Upper lobe of left lung (tissue), 6 donors: ENCODE measurements around the gene LYRM1. TPM values are rescaled to one million over a fixed set of nuclear protein-coding genes. Genes with fewer than 3 reads are reported as not detected.

Experiments used
- ATAC-seq, 2 donors: fragments of 200-7000 bp; cut with Tn5 transposase; one replicate each; pipeline ENCODE4 v1.9.1; 2022; ENCODE audit warnings: mild to moderate bottlenecking in 2 of 2, moderate library complexity in 2 of 2; ENCODE audit not compliant: low FRiP score in 2 of 2
- DNase-seq, 2 donors: peaks; one replicate each; pipeline ENCODE4 v3.0.0-alpha.2; 2019 to 2020
- H3K27ac ChIP-seq, 4 donors: fragments of 200-600 bp; sonication (generic); one replicate each; pipeline ENCODE4 v1.5.1; 2016 to 2019
- H3K27me3 ChIP-seq, 4 donors: fragments of 200-600 bp; sonication (generic); one replicate each; pipeline ENCODE4 v1.5.1; 2017 to 2019
- H3K36me3 ChIP-seq, 4 donors: fragments of 200-600 bp; sonication (generic); one replicate each; pipeline ENCODE4 v1.5.1; 2016 to 2019
- H3K4me1 ChIP-seq, 4 donors: fragments of 200-600 bp; sonication (generic); one replicate each; pipeline ENCODE4 v1.5.1; 2018 to 2019
- H3K4me3 ChIP-seq, 4 donors: fragments of 200-600 bp; sonication (generic); one replicate each; pipeline ENCODE4 v1.5.1; 2017 to 2019; ENCODE audit warnings: mild to moderate bottlenecking in 2 of 4, moderate library complexity in 1 of 4
- H3K9me3 ChIP-seq, 4 donors: fragments of 200-600 bp; sonication (generic); one replicate each; pipeline ENCODE4 v1.5.1; 2018 to 2019
- CTCF ChIP-seq, 6 experiments: fragments of 450-650 bp in 4 of 6; fragments of 200-600 bp in 2 of 6; sonication (generic) in 2 of 6; IDR thresholded peaks; one replicate each; pipeline ENCODE4 v1.5.1; 2016 to 2019; ENCODE audit warnings: antibody characterized with exemption in 6 of 6
- EP300 ChIP-seq, 4 donors: sonication (generic); formaldehyde crosslinking; IDR thresholded peaks; one replicate each; pipeline ENCODE4 v1.5.1; 2017; ENCODE audit warnings: antibody characterized with exemption in 4 of 4, control low read depth in 2 of 4
- POLR2A ChIP-seq, 4 donors: fragments of 450-650 bp; IDR thresholded peaks; one replicate each; pipeline ENCODE4 v1.5.1; 2016 to 2017; ENCODE audit warnings: antibody characterized with exemption in 4 of 4, mild to moderate bottlenecking in 2 of 4
- POLR2AphosphoS5 ChIP-seq, 2 donors: sonication (generic); formaldehyde crosslinking; IDR thresholded peaks; one replicate each; pipeline ENCODE4 v1.5.1; 2017; ENCODE audit warnings: antibody characterized with exemption in 2 of 2
- WGBS, 2 donors: methylation state at CpG; one replicate each; pipeline ENCODE4 v1.1.5; 2017 to 2018; 5-methylcytosine and 5-hydroxymethylcytosine counted together
- total RNA-seq, 6 donors: library from RNA; depleted of rRNA in 4 of 6; stranded (reverse); fragments of >200 nt in 4 of 6; gene quantifications; one replicate each; pipeline versions ENCODE4 v1.1.0 to v1.2.1, GENCODE V29; 2016 to 2021
- donor health status: DM: no; HTN: no; CAD: no; lungs with moderate emphysema.
- donor health status: DM: no; HTN: yes; CAD: no; lungs with severe emphysema.

LYRM1 gene
- total RNA-seq, 6 donors from 2014 or later: 6.8 to 34.4 (median 22.3) TPM

- WGBS, 2 donors: 90 to 94% methylated on average over 6 of the region's 6 CpGs
- no peak overlapping the region for H3K27ac ChIP-seq
- ATAC-seq (no peak), DNase-seq (no peak)
- H3K9me3 ChIP-seq: no peaks in the 10 kb centered on the region
- H3K27me3 ChIP-seq: no peaks in the 10 kb centered on the region
- TF ChIP-seq EP300 (IDR thresholded peaks at IDR 0.05) (no peak), POLR2A (IDR thresholded peaks at IDR 0.05) (no peak), POLR2AphosphoS5 (IDR thresholded peaks at IDR 0.05) (no peak), CTCF (IDR thresholded peaks at IDR 0.05) (no peak)
- H3K4me3 ChIP-seq: no peak overlapping the region
- no peaks in the 10 kb centered on the region for H3K4me1 ChIP-seq
- H3K36me3 ChIP-seq: no peaks in the 10 kb centered on the region
Measured at GRCh38 chr16:20937736-20938135, 37.2 kb downstream of the LYRM1 start.

- Histone ChIP-seq H3K36me3 (no peaks in the 10 kb centered on the region), H3K27ac (no peak overlapping the region), H3K4me1 (no peaks in the 10 kb centered on the region), H3K9me3 (no peaks in the 10 kb centered on the region), H3K4me3 (no peak overlapping the region), H3K27me3 (no peaks in the 10 kb centered on the region)
- DNase-seq (no peak), ATAC-seq (no peak)
- TF ChIP-seq POLR2AphosphoS5 (IDR thresholded peaks at IDR 0.05) (no peak), EP300 (IDR thresholded peaks at IDR 0.05) (no peak), POLR2A (IDR thresholded peaks at IDR 0.05) (no peak), CTCF (IDR thresholded peaks at IDR 0.05) (no peak)
- 51 to 55% methylated on average over 2 of the region's 2 CpGs for WGBS, 2 donors
Measured at GRCh38 chr16:20938426-20938825, 37.9 kb downstream of the LYRM1 start.

GRCh38 chr16:20939611-20940010, 39.0 kb downstream of the LYRM1 start:
- no peaks in the 10 kb centered on the region for H3K9me3 ChIP-seq
- H3K4me1 ChIP-seq: no peaks in the 10 kb centered on the region
- no peaks in the 10 kb centered on the region for H3K27me3 ChIP-seq
- TF ChIP-seq POLR2AphosphoS5 (IDR thresholded peaks at IDR 0.05): no peak
- TF ChIP-seq CTCF (IDR thresholded peaks at IDR 0.05): no peak
- TF ChIP-seq EP300 (IDR thresholded peaks at IDR 0.05): no peak
- TF ChIP-seq POLR2A (IDR thresholded peaks at IDR 0.05): no peak
- no peak overlapping the region for H3K27ac ChIP-seq
- no peak for DNase-seq
- ATAC-seq: no peak
- H3K4me3 ChIP-seq: no peak overlapping the region
- H3K36me3 ChIP-seq: no peaks in the 10 kb centered on the region

- H3K36me3 ChIP-seq: no peaks in the 10 kb centered on the region
- no peaks in the 10 kb centered on the region for H3K9me3 ChIP-seq
- H3K27me3 ChIP-seq: no peaks in the 10 kb centered on the region
- DNase-seq (no peak), ATAC-seq (peak in 1 of 2 donors; percentile 18)
- no peak for TF ChIP-seq POLR2A (IDR thresholded peaks at IDR 0.05)
- TF ChIP-seq EP300 (IDR thresholded peaks at IDR 0.05): no peak
- TF ChIP-seq CTCF (IDR thresholded peaks at IDR 0.05): no peak
- TF ChIP-seq POLR2AphosphoS5 (IDR thresholded peaks at IDR 0.05): no peak
- no peak overlapping the region for H3K4me3 ChIP-seq
- no peak overlapping the region for H3K27ac ChIP-seq
- no peaks in the 10 kb centered on the region for H3K4me1 ChIP-seq
- WGBS, 2 donors: 63 to 65% methylated on average over 6 of the region's 6 CpGs
Measured at GRCh38 chr16:20940871-20941635, 40.5 kb downstream of the LYRM1 start.

- no peak for ATAC-seq
- no peak for DNase-seq
Measured at GRCh38 chr16:20941636-20941926, 41.0 kb downstream of the LYRM1 start.

More at GRCh38 chr16:20941636-20941926, 41.0 kb downstream of the LYRM1 start:
- no peaks in the 10 kb centered on the region for H3K9me3 ChIP-seq
- H3K36me3 ChIP-seq: no peaks in the 10 kb centered on the region
- H3K4me3 ChIP-seq: no peak overlapping the region
- TF ChIP-seq CTCF (IDR thresholded peaks at IDR 0.05) (no peak), POLR2AphosphoS5 (IDR thresholded peaks at IDR 0.05) (no peak), EP300 (IDR thresholded peaks at IDR 0.05) (no peak), POLR2A (IDR thresholded peaks at IDR 0.05) (no peak)
- no peaks in the 10 kb centered on the region for H3K27me3 ChIP-seq
- H3K4me1 ChIP-seq: no peaks in the 10 kb centered on the region
- WGBS, 2 donors: 96 to 100% methylated on average over 6 of the region's 6 CpGs
- no peak overlapping the region for H3K27ac ChIP-seq
